ENCODE measurements around the gene TMEM117.
"Not testable (repeated sequence)": the region's sequence is repeated elsewhere in the genome, so short reads cannot be mapped to it uniquely, and the experiment has no call there.

Gene TMEM117

DNA sequence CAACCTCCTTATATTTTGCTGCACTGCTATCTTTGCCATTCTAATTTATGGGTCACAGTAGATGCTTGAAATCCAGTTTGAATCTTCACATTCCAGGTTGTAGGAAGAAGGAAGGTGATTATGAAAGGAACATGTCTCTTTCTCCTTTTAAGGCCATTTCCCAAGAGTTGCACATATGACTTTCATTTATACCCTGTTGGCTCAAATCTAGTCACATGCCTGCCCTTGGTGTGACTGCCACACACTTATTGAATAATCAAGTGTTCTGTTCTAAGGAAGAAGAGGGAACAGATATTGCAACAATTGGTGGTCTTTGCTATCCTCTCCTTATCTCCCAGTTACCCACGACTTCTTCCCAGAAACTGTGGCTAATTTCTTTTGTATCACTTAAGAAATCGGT is 404.3 kb downstream of the TMEM117 start:
- no peak for DNase-seq

DNA sequence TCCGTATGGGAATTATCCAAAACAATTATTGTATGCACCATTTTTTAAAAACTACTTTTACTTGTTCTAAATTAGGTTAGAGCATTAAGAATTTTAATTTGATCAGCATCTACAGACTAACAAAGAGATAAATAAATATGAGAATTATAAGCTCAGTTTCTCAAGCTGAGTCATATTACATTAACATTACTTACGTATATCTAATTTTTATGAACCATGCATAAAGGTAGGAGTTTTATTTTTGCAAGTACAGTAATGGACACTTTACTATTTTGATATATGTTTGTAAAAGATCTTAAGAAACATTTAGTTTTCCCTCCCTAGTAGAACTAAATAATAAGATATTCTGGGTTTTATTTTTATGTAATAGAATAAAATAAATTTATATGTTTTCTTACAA is 410.1 kb downstream of the TMEM117 start:
- no peak for DNase-seq

- DNase-seq = no peak
These were observed 410.7 kb downstream of the TMEM117 start for GRCh38 chr12:44246482-44247105.

DNA sequence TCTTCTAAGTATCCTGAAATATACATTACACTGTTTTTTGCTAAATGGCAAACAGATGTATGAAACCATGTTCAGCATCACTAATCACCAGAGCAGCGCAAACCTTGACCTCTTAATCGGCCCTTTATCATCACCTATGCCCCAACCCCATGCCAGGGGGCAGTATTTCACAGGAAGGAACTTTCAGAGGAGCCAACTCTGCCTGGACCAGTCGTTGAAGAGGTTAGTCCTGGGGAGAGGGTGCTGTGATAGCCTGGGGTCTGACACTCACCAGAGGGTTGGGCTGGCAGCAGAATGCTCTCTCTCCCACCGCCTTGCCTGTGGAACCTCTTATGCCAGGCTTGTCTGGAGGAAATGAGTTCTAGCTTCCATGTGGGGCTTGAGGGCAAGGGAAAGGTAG is 411.7 kb downstream of the TMEM117 start:
- DNase-seq = no peak

- DNase-seq = no peak
These were observed 412.6 kb downstream of the TMEM117 start for GRCh38 chr12:44248436-44248835.

- DNase-seq = not testable (repeated sequence)
These were observed 414.6 kb downstream of the TMEM117 start for GRCh38 chr12:44250440-44250839.

- no peak for DNase-seq
These were observed 417.5 kb downstream of the TMEM117 start for GRCh38 chr12:44253338-44253856.

- DNase-seq = no peak
These were observed 422.4 kb downstream of the TMEM117 start for GRCh38 chr12:44258246-44258645.

DNA sequence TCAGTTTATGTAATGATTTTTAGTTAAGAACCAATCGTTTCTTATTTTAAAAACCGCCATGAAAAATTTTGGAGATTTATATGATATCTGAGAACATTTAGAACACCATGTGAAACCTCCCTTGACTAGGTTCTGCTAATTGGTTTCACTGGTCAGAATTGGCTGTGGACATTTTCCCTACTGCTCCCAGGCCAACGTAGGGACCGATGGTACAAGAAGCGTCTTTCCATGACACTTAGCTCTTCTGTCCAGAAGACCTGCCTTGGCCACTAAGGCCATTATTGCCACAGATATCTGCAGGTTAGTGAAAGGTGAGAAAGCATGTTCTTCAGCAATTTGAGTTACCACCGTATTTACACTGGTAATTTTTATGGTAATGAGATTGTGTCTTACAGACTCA is 424.0 kb downstream of the TMEM117 start:
- DNase-seq = no peak

DNA sequence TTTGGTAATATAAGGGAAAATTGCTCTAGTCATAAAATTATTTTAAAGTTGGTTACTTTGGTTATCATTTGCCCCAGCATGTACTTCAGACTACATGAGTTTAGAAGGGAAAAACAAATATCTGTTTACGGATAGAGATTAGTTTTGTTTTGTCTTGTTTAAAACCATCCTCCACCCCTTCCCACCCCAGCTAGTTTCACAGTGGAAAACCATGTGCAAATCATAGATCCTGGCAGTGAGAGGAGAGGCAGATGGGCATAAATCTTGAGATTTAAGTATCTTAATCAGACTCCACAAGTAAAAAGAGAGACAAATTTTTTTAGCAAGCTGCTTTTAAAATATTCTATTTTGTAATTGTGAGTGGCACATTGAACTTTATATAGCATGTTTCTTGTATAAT is 424.7 kb downstream of the TMEM117 start:
- no peak for DNase-seq

DNA sequence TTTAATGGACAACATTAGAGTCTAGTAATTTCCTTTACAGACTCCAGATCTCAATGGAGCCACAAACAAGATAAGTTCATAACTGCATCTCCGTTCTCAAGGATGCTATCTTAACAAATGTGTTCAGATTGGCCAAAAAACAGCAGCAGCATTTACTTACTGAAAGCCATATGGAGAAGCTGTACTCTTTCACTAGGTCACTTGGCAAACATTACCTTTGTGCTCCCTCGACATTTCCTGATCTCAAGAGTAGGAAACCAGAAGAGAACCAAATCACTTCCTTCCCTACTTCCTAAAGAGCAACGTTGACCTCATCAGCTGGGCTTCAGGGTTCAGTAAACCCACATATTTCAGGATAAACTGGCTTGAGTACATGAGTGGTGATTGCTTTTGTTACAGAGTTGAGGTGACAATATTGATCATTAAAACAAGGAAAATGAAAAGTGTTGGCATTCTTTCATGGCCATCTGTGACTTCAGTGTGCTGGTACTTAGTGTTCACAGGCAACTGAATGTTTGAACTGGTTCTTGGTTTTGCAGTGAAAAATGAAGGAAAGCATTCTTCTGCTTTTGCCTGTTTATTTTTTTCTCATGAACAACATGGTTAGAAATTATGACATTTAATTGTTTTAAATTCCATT is 449.6 kb downstream of the TMEM117 start:
- DNase-seq = no peak

DNA sequence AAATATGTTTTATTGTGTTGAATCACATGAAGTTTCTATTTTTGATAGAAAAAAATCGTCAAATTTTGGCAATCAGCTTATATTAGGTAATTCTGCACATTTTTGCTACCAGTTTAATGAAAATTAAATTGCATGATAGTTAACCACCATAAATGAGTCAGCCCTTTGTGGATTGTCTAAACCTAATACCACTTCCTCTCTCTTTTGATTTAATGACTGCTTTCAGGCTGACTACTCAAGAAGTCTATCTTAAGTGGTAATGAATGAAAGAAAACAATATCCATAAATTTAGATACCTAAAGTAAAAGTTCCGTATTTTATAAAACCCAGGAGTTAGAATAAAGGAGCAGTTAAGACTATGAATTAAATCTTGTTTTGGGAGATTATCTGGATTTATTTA is 450.5 kb downstream of the TMEM117 start:
- no peak for DNase-seq

DNA sequence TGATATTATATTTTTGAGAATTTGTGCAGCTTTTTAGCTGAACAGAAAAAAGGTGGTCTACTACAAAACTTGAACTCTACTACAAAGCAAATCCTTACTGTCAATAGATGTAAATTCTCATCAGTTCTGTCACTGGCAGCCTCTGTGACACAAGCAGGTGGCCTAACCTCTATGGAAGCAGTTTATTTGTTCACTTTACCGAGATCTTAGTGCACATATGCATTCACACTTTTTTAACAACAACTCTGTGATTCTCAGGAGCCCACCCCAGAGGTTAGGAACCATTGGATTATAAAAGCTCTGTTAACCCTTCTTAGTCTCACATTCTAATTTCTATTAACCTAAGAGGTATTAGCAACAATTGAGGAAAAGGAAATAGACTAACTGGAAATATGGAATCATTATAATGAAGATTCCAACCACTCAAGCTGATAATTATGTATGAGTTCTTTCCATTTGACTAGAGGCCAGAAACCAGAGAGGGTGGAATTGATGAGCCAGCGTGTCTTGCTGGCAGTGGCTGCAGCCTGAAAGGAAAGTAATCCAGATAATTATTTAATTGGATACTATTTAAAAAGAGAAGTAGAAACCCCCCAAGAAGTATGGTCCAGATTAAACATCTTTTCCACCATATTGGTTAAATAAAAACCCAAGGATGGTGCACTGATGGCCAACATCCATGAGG is 451.1 kb downstream of the TMEM117 start:
- no peak for DNase-seq

GRCh38 chr12:44287545-44287944 is 451.7 kb downstream of the TMEM117 start:
- DNase-seq = no peak

DNA sequence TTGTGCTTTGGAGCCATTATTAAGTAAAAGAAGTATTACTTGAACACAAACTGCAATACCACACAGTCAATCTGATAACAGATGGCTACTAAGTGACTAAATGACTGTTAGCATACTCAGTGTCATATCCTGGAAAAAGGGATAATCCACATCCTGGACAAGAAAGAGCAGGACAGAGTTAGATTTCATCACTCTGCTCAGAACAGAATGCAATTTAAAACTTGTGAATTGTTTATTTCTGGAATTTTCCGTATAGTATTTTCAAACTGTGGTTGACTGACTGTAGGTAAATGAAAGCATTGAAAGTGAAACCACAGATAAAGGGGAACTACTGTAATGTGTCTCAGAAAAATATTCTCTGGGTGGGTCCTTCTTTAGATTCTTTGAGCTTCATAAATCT is 458.8 kb downstream of the TMEM117 start:
- no peak for DNase-seq

DNA sequence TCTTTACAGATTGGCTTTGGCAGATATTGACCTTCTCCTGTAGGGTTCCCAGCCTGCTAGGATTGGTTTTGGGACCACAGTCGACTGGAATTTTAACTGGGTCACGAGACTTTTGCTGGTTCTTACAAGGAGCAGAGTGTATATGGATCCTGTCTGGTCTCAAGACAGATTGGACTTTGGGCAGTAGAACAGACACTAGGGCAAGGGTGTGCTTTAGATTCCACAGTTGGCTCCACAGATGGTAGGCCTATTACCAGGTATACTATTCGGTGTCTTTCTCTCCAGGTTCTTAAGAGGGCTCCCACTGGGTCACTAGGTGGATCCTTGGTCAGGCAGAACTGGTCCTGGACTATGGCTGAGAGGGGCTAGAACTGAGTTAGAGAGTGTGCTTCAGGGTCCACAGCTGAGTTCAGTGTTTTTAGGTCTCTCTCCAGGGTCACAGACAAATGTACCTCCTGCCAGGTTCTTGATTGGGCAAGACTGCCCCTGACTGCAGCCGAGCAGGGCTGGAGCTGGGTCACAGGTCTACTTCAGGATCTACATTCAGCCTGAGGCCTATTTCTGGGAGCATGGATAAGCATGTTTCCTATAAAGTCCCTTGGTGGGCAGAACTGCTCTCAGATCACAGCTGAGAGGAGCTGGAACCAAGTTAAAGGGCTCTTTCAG is 460.2 kb downstream of the TMEM117 start:
- DNase-seq = no peak

DNA sequence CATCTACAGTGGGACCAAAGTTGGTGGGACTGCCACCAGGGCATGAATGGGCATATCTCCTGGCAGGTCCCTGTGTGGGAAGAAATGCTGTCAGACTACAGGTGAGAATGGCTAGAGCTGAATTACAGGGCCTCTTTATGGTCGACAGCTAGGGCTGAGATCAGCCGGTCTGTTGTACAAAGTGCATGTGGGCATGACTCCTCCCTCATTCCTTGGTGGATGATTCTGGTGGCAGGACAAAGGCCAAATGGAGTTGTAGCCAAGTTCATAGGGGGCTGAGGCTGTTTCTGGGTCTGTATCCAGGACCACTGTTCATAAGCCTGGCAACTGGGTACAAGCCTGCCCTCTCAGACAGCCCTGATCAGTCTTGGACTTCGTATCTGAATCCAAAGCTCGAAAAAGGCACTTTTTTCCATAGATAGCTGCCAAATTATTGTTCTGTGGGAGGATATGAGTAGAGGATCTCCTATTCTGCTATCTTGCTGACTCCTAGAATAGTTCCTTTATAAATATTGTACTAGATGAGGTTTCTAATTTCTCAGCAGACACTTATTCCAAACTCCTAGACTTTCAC is 460.8 kb downstream of the TMEM117 start:
- no peak for DNase-seq

DNA sequence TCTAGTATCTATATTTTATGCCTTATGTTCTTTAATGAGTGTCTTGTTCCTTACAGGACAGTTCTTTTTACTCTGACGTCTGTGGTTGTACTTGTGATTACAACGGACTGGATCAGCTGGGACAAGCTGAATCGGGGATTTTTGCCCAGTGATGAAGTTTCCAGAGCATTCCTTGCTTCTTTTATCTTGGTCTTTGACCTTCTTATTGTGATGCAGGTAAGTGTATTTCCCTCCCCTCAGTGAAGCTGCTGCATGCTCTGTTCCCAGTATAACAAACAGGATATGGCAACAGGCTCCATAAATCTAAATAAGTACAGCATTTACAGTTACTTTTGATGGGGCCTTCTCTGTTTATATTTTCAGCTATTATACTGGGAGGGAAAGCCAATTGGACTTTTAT is 463.6 kb downstream of the TMEM117 start:
- DNase-seq = no peak

DNA sequence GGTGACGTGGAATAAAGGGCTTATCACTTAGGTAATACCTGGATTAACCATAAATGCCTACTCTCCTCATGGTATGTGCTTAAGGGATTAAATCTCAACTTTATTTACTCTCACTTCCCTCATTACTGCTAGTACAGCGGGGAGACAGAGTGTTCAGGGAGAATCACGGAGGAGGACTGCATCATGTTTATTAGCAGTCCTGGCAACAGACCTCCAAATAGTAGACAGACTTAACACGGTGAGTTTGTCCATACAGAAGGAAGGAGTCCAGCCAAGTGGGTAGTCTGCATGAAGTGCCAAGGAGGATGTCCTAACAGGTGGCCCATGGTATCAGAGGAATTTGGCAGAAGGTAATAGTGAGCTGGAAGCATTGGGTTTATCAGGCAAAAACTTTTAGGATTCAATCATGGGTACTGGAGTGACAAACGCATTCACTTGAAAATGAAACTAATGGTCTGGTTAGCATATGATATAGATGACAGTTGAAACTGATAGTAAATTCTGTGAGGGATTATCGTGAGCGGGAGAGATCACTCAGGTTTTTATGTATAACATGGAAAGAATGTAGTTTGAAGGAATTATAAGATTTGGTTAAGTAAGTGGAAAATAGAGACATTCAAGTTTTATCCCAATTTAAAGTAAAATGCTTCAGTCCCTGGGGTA is 471.8 kb downstream of the TMEM117 start:
- no peak for DNase-seq

DNA sequence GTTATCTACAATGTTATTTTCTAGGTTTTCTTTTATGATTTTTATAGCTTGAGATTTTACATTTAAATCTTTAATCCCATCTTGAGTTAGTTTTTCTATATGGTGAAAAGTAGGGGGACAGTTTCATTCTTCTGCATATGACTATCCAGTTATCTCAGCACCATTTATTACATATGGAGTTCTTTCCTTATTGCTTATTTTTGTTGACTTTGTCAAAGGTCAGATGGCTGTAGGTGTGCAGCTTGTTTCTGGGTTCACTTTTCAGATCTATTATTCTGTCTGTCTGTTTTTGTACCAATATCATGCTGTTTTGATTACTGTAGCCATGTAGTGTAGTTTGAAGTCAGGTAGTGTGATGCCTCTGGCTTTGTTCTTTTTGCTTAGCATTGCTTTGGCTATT is 477.3 kb downstream of the TMEM117 start:
- DNase-seq = no peak

GRCh38 chr12:44314007-44314500 is 478.2 kb downstream of the TMEM117 start:
- DNase-seq = no peak

DNA sequence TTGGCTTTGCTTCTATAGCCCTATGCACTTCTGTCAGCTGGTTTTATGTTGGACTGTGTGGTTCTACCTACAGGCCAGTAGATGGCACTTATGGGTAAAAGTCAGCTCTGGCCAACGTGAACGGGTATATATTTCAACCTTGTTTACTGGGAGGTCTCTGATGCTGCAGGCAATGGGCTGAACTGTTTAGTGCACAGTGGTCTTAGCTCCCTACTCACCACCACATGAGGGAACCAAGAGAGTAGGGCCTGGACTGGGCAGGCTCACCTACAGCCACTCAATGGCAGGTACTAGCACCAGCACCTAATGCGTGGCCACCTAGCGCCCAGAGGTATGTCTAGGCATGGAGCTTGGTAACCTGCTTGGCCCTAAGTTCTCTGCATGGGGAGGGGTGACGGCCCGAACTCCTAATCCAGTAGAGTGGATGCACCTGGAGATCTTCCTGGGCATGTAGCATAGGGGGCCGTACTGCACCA is 481.8 kb downstream of the TMEM117 start:
- no peak for DNase-seq
